Activated CD8-positive, alpha-beta memory T cell treated with anti-CD3 and anti-CD28 coated beads, Interleukin-2, amount 50 U/mL, for 1 hour (primary cell): ENCODE measurements around the gene LPIN2.
"Not testable (repeated sequence)": the region's sequence is repeated elsewhere in the genome, so short reads cannot be mapped to it uniquely, and the experiment has no call there.

Source experiments
- DNase-seq: peaks from one replicate; pipeline ENCODE4 v3.0.0-alpha.2; 2020; ENCODE audit errors: extremely low read depth

The LPIN2 gene

DNA sequence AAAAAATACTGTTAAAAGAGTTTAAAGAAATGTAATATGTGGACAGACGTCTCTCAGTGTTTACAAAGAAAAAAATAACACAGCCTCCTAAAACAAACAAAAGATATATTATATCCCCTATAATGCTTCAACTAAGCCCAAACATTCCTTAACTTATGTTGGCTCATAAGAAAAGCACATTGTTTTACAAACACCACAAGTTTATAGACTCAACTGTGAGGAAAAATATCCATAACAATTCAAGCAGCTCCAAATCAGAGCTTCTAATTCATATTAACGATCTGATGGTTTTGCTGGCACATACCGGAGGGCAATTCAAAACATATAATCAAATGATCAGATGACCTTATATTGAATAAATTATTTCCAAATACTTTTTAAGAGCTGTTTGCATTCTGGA, 5.5 kb downstream of the LPIN2 start:
- no peak for DNase-seq

DNA sequence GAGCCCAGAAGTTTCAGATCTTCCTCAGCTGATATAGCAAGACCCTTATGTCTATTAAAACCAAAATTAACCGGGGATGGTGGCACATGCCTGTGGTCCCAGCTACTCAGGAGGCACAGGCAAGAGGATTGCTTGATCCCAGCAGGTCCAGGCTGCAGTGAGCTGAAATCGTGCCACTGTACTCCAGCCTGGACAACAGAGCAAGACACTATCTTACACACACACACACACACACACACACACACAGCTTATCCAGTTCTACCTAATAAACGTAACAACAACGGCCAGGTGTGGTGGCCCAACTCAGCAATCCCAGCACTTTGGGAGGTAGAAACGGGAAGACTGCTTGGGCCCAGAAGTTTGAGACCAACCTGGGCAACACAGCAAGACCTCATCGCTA, 7.5 kb downstream of the LPIN2 start:
- no peak for DNase-seq

DNA sequence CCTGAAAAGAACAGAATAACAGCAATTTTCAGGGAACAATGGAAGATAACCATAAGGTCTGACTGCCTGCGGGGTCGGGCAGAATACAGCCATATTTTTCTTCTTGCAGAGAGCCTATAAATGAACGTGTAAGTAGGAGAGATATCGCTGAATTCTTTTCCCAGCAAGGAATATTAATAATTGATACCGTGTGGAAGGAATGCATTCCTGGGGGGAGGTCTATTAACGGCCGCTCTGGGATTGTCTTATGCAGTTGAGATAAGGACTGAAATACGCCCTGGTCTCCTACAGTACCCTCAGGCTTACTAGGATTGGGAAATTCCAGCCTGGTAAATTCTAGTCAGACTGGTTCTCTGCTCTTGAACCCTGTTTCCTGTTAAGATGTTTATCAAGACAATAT, 9.2 kb downstream of the LPIN2 start:
- DNase-seq, result not testable (repeated sequence)

DNA sequence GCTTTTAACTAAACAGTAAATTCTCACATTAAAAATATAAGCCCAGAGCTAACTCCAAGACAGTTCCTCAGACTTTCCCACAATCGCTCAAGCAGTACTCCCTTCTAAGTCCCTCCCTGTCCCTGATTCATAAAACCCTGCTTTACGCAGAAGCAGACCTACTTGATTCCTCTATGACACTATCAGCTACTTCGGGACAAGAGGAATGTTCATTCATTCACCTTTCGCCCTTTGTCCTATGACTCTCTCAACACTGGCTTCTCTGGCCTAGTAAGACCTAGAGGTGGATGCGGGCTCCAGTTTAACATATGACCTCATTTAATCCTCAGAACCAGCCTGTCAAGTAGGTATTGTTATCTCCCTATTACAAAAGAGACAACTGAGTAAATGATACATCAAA, 10.2 kb downstream of the LPIN2 start:
- no peak for DNase-seq

DNA sequence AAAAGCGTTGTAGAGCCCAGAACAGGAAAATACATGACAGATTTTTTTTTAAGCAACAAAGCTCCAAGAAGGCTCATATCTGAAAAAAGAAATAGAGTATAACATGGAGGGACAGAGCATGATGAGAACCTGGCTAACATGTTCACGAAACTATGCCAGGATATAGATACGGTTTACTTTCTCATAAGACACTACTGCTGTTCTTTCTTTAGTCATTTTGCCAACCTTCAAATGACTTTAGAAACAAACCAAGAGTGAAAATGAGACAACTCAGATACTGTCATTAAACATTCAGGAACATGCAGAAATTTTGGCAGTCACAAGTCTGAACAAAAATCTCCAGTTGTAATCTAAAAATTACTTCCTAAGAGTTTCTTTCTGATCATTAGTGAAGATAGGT, 14.3 kb downstream of the LPIN2 start:
- DNase-seq, result no peak

DNA sequence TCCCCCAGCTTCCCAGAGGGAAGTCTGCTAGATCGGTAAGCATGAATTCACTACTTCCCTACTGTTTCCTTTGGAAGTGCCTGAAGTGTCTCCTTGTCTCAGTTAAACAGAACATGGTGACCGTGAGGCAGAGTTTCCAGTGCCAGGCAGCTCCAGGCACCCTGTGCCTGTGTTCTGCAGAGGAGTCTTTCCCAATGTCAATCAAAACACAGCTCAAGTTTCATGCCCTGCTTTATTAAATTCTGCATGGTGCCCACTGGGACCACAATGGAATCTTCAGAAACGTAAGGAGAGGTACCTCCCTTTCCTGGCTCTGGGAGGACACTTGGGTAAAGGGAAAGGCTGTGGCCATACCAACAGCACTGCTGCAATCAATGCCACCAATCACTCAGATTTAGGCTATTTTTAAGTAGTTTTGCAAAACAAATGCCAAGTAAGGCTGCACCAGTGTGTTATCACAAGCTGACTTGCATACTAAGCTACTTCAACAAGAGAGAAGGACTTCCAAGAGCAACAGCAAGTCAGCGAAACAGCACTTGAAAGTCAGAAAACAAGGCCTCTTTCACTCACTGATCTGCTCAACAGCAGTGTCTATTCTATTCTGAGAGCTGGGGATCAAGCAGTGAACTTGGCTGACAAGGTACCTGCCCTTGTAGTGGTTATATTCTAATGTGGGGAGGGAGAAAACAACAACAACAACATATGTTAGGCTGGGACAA, 14.9 kb downstream of the LPIN2 start:
- DNase-seq, result no peak

DNA sequence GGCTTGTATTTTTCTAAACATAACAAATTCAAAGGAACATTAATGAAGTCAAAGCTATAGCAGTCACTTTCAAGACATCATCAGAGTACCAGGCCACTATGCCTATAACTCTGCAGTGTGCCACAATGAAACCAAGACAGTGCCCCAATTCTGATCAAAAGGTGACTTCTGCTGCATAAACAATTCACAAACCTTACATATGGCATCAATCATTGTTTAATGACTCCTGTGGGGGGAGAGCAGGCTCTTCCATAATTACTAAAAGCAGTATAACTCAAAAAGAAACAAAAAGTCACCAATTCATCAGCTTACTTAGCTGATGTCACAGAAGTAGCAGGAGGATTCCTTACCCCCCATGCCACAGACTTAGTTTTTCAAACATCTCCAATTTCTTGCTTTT, 15.5 kb downstream of the LPIN2 start:
- DNase-seq, result no peak

DNA sequence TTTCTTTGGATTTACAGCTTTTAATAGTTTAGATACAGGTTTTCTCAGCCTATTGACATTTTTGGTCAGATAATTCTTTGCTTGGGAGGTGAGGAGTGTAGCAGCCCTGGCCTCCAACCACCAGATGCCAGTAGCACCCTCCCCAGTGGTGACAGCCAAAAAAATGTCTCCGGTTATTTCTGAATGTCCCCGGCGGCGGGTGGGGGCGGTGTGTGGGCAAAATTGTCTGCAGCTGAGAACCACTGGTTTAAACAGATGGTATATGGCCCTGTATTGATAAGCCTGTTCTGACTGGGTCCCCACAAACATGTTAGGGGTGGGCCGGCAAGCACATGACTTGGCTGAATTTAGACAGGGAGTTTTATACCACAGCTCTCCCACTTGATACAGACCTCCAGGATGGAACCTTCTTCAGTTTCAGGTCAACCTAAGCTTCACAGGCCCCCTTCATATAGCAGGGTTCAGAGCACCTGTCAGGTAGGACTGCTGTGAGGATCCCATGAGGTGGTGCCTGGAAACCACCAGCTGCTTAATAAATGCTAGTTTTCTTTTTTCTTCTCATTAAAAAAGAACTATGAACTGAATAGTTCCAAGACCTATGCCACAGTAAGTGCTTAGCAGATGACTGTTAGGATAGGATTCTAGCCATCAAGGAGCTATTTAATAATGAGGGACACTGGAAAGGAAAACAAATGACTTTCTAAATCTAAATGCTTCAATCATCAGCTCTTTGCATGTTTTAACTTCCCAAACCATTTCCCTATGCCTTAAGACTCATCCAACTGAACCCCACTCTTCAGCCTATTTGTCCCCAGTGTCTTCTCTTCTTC, 18.1 kb downstream of the LPIN2 start:
- no peak for DNase-seq

DNA sequence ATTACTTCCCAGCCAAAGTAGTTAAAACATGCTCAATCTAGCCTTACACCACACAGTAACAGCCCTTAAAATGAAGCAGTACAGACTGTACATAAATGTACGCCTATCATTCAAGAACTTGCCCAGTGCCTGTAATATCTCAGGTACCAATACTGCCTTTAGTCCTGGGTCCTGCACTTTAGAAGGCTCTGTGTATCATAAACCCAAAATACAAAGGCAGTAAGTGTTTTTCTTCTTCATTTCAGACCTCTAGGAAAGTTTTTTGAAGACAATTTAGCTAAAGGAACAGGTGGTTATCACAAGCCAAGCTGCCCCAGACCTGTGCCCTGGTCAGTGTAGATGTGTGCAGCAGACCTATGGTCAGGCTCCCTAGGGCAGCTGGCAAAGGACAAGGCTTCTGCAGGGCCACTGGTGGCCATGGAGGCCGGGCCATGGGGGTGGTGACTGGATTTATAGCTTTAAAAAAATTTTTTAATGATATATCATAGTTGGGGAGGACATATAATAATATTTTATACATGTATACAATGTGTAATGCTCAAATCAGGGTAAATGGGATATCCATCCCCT, 18.8 kb downstream of the LPIN2 start:
- no peak for DNase-seq

DNA sequence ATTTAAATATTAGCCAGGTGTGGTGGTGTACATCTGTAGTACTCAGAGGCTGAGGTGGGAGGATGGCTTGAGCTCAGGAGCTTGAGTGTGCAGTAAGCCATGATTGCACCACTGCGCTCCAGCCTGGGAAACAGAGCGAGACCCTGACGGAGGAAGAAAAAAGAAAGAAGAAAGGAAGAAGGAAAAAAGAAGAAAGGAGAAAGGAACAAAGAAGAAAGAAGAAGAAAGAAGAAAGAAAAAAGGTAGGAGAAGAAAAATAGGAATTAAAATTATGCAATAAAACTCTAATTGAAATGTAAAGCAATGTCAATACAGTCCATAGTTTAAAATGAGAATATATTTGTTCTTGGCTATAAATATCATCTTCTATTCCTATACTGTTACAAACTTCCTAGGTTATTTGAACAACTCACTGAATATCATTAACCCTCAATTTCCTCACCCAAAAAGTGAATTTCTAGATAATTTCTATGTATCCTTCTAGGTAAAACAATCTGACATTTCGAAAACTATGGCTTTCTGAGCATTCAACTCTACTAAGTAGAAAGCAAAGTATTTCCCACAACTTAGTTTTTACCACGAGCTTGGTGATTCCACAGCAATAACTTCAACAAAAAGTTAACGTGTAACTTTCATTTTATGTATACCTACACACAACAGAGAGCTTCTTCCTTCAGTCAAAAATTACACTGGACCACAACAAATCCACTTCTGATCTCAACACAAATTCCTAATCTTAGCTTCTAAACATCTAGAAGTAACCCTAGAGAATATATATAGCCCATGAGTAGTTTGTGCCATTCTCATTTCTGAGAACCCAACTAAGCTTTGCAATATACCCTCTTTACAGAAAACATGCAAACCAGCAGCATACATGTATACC, 19.7 kb downstream of the LPIN2 start:
- no peak for DNase-seq

DNA sequence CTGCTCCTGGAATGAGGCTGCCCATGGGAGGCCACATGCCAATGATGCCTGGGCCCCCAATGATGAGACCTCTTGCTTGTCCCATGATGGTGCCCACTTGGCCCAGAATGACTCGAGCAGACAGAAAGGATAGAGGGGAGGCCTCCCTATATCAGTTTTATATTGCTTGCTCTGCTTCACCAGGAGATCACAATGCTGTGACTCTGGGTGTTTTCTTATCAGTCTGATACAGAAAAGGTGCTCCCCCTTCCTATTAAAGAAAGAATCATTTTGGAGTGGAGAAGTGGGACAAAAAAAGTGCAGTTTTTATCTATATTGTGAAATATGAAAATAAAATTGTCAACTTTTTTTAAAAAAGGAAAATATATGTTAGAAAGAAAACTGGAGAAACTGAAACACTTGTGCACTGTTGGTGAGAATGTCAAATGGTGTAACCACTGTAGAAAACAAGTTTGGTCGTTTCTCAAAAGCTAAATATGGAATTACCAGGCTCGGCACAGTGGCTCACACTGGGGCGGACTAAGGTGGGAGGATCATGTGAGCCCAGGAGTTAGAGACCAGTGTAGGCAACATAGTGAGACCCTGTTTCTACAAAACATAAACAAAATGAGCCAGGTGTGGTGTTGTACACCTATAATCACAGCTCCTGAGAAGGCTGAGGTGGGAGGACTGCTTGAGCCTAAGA, 21.8 kb downstream of the LPIN2 start:
- no peak for DNase-seq

DNA sequence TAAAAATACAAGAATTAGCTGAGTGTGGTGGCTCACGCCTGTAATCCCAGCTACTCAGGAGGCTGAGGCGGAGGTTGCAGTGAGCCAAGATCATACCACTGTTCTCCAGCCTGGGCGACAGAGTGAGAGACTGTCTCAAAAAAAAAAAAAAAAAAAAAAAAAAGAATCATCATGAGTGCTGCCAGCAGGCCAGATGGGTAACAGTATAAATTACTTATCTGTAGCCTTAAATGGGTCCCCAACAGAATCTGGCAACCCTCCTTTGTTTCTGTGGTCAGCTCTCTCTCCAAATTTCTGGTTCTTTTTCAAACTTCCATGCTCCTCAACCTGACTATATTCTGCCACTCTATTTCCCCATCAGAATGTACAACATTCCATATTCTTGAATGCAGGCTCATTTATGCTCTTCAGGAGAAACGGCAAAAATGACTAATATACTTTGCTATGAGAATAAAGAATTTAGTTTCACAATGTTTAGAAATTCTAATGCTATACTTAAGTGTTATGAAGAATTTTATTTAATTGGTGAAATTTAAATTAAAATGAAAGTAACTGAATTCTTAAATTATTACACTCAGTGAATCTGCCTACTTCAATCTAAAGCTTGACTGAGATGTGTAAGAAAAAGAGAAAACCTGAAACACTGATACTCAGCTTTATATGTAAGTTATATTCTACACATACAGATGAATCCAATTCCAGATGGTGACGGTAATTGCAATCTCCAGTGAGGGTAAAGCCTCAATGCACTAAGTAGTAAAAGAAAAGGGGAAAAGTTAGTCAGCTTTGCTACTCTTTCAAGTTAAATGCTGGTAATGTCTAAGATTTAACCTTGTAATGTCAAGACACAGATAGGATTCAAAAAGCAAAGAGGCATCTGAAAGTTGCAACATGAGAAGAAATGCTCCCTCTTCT, 24.8 kb downstream of the LPIN2 start:
- DNase-seq, result no peak

DNA sequence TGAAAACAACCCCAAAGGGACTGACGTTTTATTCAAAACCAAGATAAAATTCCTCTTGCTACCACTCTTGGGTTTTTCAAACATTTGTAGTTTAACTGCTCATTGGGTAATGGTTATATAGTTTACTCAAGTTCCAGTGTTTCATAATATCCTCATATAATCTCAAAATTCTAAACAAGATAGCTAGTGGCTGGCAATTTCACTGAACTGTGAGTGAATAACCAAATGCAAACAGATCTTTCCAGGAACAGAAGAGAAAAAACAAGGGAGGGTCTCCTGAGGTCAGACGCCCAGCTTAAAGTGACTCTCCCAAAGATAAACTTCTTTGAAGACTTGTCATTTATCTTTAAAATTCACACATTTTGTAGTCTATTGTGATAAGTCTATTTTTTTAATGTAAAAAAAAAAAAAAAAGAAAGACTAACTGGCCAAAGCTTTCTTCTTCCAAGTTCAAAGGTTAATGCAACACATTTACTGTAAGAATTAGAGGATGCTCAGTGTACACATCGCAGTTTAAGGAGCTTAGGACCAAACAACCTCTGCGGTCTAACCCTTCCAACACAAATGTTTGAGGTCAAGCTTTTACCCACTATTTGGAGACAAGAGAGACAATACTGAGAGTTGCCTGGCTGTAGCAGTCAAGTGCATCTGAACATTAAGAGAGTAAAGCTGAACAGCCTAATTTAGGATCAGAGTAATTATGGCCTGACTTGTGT, 26.6 kb downstream of the LPIN2 start:
- DNase-seq, result no peak

DNA sequence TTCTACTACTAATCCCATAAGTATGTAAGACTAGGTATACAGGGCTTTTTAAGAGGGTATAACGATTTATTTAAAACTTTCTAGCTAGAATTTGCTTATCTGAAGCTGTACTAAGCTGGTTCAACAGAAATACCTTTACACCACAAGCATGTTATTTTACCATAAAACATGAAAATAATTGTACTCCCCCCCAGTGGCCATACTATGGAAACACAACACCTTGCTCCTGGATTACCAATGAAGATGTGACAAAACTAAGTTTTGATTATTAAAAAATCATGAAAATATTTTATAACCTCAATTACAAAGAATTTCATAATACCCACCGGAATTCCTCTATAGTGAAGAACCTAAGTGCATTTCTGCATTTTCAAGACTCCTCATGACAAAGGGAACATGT, 27.3 kb downstream of the LPIN2 start:
- no peak for DNase-seq

DNA sequence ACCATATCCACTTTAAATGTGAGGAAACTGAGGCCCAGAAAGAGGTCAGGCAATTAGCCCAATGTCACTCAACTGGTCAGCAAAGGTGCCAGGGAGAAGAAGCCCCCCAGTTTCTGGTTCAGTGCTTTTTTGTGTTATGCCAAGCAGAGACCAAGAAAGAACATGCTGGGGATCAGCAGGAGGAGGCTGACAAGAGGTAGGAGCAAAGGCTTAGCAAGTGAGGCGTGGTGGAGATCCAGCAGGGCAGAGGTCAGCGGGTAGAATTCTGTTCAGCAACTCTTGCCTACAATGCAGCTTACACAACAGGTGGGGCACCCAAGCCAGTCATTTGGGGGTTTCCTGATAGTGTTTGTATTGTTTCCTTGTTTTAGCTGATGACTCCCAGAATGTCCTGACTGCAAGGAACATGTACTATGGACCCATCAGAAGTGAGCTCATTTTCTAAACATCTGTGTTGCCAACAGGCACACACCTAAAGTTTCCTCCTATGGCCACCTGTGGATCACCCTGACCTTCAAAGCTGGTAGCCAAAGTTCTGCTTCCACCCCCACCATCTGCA, 28.2 kb downstream of the LPIN2 start:
- DNase-seq, result no peak

DNA sequence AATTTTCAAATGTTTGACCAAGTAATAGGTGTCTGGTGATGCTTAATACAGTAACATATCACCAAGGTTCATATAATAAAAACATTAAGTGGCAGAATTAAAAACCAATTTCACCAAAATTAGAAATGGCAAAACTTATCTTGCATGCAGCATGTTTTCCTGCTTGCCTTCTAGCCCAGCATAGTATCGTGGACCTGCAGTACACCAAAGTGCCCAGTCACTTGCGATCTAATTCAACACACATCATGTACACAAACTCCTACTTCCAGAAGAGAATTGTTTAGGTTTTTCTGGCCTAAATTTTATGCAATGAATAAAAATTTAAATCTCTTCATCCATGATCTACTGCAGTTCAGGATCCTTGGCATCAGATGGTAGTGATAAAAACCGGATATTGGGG, 28.9 kb downstream of the LPIN2 start:
- DNase-seq, result no peak

DNA sequence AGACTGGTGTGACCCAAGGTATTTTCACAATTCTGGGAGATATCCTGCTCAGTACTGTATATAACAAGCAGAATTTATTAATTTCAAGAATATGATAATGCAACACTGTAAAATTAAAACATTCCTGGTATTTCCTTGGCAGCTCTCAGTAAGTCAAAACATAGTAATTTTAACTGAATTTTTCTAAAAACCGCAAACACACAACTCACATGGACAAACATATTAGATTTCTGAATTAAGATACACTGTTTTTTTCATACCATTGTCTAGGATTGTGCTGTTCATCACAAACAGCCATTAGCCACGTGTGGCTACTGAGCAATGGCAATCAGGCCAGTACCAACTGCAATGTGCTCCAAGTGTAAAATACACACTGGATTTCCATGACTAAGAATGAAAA, 29.6 kb downstream of the LPIN2 start:
- no peak for DNase-seq

DNA sequence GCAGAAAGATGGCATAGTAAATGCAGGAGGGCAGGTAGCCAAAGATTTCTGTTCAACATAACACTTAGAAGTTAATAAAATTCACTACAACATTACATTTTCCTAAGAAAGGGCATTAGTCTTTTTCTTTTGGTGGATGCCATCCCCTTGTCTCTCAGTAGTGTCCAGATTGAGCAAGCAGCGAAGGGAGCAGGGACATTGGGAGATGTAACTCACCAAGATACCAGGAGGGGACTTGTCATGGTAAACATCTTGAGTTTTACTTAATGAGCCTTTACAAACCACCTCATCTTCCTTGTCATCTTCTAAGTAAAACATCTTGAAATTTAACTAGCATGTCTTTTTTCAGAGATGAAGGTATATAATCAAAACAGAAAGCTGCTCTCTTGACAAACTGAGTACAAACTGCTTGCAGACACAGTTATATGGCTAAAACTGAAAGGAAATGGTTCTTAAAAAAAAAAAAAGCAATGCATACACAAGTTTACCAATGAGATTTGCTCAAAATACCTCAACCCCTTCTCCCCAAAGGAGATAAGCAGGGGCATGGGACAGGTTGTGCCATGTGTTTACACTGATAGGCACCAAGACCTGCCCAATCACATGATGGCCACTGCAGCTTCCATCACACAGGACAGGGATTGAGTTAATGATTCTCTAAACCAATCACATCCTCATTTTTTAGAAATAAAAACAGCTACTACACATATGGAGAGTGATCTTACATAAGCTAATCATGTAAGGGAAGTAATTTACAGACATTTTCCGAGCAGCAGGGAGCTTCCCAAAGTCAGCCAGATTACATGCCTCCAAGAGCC, 30.3 kb downstream of the LPIN2 start:
- DNase-seq, result no peak

DNA sequence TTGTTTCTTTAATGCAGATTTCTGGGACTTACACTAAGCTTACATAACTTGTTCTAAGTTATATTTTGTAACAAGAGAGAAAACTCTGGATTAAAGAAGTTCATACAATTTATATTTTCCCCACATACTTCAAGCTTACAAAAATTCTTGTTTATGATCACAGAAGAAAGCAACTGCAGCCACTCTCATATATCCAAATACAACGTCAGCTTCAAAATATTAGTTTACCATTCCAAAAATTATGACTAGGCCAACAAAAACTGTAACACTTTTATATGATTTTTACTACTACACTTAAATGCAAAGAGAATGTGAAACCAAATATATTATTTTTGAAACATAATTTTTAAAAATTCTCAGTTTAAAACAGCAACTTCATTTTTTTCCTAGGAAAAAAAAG, 30.9 kb downstream of the LPIN2 start:
- DNase-seq, result no peak
